T follicular helper cell (primary cell): ENCODE data around the gene NAA80.
"Not testable (repeated sequence)": the region's sequence is repeated elsewhere in the genome, so short reads cannot be mapped to it uniquely, and the experiment has no call there.

Experiments used
- DNase-seq: peaks from one replicate; pipeline ENCODE4 v3.0.0-alpha.2; 2020; ENCODE audit warnings: low read depth

NAA80 gene

DNA sequence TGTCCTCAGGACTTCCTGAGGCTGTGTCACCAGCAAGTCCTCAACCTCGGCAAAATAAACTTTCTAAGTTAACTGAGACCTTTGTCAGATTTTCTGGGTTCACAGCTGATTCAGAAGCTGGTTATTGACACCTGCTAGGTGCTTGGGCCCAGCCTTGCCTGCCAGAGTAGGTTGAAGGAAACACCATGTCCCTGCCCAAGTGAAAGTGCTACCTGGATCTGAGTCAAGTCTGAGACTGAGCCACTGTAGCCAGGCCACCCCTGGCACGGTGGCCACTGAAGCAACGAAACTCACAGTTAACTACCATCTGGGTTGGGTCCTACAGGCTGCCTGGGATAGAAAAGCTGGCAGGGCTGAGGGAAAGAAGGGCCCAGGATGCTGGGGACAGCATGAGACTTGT is 15.1 kb upstream of the NAA80 start:
- DNase-seq, result no peak

DNA sequence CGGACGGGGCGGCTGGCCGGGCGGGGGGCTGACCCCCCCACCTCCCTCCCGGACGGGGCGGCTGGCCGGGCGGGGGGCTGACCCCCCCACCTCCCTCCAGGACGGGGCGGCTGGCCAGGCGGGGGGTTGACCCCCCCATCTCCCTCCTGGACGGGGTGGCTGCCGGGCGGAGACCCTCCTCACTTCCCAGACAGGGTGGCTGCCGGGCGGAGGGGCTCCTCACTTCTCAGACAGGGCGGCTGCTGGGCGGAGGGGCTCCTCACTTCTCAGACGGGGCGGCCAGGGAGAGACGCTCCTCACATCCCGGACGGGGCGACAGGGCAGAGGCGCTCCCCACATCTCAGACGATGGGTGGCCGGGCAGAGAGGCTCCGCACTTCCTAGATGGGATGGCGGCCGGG is 12.8 kb upstream of the NAA80 start:
- not testable (repeated sequence) for DNase-seq

DNA sequence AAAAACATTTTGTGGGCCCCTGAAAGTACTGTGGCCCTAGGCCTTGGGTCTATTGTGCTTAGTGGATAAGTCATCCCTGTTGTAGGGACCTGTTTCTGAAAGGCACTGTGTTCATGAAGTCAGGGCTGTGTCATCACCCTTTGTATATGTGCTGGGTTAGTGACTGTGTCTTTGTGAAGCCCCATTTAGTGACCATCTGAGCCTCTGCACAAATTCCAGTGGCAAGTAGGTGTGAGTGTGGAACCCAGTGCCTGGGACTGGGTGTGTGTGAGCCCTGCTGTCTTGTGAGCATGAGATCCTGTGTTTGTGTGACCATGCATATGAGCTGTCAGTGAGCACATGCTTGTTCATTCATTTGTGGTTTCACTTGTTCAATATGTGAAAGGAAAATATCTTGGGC is 5.4 kb upstream of the NAA80 start:
- no peak for DNase-seq

DNA sequence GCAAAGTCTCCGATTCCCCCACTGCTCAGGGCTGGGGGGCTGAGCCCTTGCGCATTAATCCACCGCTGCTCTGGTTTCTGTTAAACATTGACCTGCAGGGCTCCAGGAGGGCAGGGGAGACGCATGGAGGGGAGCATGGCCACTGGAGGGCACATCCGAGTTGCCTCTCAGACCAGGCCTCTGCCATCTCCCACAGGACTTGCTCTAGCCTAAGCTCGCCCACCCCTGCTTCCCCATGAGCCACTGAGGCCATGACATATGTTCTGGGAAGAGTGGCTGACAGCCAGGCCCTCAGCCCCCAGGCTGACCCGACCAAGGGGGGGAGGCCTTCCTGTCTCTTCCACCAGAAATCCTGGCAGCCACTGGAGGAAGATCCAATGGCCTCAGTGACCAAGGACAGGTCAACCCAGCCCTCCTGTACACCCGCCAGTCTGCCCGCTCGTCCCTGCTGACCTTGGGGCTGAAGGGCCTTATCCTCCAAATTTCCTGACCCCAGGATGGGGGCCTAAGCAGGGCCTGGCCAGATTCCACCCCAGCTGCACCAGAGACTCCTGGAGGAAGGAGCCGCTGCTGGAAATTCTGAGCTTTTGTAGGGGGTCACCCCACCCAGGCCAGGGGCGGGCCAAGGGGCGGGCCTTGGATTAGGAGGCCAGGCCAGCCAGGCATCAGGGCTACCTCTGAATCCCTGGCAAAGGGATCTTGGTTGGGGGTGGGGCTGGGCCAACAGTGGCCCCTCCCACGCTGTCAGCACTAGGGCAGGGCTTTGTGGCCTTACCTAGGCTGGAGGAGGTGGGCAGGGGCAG is 4.0 kb upstream of the NAA80 start, which contains the start of gene HYAL1:
HYAL1 (minus strand) TSS at position 562 of the 803 bp plus-strand sequence. CDS start 618 bp downstream, outside the sequence.
- DNase-seq, result no peak

DNA sequence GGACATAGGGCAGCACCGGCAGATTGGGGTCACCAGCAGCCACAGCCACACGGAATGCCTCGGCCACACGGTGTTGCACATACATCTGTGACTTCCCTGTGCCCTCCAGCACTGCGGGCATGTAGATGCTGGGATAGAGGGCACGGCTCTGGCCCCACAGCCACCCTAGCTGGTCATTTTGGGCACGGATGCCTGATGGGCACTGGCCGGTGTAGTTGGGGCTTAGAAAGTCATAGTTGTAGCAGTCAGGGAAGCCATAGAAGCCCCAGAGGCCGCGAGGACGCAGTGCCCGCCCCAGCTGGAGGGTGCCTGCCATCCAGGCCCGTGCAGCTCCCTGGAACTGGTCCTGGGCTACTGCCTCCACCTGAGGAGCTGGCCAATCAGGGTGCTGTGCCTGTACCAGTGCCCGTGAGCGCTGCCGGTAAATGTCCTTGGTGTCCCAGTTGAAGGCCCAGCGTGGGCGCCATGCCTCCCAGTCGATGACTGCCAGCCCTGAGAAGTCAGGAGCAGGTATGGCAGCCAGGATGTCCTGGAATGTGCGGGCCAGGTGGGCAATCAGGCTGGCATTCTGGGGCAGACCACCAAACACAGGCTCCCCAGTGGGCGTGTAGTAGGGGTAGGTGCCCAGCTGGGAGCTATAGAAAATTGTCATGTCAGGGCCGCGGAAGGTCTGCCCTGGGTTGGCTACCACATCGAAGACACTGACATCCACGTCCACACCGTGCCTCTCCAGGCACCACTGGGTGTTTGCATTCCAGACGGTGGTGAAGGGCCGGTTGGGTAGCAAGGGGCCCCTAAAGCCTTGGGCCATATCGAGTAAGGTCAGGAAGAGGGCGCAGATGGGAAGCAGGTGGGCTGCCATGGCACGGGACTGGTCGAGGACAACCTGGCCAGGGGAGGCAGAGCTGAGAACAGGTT is 3.1 kb upstream of the NAA80 start:
- no peak for DNase-seq

DNA sequence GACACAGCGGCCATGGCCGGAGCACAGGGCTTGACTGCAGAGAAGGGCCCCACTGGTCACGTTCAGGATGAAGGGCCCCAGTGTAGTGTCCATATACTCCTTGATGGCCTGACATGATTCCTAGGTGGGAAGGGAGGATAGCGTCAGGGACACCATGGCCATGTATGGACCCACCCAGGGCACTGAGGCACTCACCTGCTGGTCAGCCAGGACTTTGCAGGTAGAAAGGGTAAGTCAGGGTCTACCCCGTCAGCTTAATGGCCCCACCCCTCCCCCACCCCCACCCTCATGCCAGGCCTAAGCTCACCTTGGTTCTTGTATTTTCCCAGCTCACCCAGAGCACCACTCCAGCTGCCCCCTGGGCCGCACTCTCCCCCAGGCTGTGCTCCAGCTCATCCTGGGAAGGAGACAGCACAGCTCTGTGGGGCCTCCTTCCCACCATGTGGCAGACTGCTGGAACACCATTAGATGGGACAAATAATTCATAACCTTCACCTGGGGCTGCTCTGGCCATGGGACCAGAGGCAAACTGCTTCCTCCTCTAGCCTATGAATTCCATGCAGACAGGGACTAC is 1.6 kb upstream of the NAA80 start:
- DNase-seq, result no peak

DNA sequence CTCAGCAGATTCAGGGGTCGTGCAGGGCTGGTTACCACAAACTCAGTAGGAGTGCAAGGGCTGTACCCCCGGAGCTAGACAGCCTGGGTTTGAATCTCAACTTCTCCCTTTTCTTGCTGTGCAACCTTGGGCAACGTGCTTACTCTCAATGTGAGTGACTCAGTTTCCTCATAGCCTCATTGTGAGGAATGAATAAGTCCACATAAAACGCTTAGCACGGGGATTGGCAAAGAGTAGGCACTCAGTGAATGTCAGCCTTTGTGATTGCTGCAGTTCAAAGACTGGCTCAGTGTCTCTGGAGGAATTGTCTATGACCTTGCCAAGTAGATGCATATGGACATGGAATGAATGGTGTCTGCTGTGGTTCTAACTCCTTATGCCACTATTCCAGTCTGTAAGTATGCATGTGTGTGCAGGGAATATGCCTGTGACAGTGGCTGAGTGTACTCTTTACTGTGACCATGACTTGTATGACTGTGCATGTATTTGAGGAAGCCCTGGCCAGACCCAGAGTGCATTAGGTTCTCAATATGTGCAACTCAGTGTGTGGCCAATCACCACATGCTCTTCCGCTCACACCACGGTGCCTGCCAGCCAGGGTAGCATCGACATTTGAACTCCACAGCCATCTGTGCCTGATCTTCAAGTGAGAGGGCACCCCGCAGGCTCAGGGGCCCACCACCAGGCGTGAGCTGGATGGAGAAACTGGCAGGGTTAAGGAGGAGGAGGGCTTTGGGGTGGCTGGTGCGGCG is 900 bp upstream of the NAA80 start:
- no peak for DNase-seq

DNA sequence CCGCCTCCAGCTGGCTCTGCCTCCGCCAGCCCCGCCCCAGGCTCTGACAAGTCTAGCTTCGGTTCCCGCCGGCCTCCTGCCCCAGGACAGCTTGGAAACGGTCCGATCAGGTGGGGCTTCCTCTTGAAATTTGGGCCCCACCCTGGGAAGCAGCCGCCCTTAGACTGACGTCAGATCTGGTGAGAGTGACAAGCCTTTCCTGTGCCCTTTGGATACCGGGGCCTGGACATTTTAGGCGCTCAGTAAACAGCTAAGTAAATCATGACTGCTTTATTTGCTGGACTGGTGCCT is 378 bp upstream of the NAA80 start:
- DNase-seq, result no peak

DNA sequence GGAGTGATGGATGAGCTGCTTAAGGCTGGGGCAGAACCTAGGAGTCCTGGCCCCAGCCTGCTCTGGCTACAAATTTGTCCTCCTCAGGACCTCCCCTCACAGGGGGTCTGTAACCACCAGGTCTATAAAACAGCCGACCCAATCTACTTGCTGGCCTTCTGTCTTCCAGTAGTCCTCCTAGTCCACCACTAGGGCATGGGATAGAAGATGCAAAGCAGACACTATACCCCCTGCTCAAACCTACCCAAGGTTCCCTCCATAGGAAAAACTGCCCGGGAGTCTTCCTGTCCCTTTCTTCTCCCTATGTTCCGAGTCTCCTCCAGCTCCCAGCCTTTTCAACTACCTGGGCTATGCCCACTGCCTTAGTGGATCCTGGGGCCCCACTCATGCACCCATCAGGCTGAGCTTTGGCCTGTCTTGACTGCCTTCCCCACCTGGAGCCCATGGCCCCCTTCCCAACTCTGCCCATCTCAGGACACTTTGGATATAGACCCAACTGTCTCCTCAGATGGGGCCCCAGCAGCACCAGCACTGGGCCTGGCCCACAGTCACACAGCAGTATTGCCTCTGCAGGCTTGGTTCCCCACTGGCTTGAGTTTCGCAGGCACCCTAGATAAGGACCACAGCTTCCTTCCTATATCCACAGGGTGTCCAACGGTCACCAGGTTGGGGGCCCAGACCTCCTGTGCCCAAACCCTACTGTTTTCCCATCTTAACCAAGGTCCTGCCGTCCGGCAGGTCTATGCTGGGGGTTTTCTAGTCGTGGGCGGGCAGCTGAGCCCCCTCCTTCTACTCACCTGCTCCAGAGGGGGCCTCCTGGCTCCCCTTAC is 1.1 kb downstream of the NAA80 start:
- DNase-seq, result no peak

DNA sequence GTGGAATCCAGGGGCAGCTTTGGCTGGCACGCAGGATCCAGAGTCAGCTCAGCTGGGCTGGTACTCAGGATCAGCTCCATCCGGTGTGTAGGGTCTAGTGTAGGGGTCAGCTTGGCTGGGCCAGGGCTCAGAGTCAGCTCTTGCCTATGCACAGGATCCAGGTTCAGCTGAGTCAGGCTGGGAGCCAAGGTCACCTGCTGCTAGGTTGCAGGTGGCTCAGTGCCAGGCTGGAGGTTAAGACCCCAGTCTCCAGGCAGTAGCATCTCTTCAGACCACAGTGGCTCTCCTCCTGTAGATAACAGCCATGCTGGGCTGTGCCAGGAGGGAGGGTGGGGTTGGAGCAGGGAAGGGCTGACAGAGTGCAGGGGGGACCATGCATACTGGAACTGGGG is 1.8 kb downstream of the NAA80 start:
- no peak for DNase-seq

DNA sequence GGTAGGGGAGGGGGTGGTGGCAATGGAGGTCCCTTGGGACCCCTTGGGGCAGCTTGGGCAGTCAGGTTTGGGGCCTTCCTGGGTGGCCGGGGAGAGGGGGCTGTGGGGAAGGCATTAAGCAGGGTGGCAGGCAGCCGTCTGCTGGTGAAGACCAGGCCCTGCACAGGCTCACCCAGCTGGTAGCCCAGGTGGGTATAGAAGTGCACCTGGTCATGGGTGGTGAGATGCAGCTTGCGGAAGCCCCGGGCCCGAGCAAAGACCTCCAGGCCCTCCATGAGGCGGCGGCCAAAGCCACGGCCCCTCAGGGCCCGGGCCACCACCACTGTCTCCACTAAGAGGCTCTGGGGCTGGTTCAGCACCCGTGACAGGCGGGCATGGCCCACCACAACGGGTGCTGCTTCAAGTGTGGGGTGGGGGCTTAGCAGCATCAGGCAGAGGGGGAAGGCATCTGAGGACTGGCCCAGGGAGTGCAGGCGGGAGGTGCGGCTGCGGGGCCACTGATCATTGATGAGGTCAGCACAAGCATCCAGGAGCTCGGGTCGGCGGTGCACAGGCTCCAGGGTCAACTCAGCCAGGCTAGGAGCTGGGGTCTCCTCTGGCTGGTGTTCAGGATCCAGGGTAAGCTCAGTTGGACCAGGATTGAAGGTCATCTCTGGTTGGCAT is 2.4 kb downstream of the NAA80 start:
- no peak for DNase-seq

DNA sequence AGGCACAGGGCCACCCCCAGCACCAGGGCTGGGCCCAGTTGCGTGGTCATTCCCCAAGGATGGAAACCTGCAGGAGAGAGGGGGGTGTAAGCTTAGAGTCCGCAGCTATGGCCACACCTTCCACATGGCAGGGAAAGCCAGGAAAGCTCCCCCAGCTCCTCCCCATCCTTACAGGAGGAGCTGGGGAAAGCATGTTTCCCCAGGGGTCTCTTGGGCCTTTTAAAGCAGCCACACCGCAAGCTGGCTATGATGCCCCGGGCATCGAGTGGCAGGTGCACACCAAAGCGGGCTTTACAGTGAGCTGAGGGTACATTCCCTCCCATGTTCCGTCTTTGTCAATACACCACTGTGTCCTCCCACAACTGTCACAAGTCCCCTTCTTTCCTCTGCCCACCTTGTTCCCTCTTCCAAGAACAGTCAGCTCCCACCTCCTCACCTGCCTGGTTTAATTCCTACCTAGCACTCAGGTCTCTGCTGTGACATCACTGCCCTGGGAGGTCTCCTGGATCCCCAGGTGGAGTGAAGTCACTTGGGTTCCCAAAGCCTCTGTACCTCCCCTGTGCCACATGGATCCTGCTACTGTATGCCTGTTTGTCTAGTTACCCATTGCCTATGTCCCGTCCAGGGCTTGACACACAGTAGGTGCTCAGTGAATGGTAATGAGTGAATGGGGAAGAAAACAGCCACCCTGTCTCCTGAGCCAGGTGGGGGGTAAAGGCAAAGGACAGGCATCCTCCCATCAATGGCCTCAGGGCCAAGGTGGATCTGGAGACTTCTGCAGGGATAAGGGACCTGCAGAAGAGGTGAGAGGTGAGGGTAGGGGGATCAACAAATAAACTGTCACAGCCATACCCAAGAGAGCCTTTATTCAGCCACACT is 3.4 kb downstream of the NAA80 start:
- DNase-seq, result no peak

DNA sequence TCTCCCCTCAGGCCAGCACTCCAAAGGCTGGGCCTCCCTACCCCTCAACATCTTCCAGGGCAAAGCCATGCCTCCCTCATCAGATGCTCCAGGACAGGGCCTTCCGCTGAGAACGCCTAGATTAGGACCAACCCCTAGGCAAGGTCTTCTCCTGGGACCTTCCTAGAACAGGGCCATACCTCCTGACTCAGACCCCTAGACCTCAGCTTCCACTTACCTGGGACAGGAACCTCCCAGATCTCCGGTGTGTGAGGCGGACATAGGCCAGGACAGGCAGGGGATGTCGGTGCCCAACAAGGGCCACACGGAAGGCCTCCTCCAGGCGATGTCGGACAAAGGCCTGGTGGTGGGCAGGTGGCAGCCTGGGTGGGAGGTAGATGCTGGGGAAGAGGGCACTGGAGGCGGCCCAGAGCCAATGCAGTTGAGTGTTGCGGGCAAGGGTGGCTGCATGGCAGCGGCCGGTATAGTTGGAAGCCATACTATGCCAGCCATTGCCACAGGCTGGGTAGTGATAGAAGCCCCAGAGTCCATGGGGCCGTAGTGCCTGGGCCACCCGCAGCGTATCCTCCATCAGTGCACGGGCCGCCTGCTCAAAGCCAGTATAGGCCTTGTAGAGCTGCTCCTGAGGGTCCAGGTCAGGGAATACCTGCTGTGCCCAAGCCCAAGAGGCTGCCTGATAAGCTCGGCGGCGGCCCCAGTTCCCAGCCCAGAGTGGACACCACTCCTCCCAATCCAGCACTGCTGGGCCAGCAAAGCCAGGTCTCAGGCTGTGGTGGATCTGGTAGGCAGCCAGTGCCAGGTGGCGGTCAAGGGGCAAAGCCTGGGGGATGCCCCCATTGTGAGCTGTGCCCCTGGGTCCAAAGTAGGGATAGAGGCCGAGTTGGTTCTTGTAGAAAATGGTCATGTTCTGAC is 4.5 kb downstream of the NAA80 start:
- DNase-seq, result no peak

DNA sequence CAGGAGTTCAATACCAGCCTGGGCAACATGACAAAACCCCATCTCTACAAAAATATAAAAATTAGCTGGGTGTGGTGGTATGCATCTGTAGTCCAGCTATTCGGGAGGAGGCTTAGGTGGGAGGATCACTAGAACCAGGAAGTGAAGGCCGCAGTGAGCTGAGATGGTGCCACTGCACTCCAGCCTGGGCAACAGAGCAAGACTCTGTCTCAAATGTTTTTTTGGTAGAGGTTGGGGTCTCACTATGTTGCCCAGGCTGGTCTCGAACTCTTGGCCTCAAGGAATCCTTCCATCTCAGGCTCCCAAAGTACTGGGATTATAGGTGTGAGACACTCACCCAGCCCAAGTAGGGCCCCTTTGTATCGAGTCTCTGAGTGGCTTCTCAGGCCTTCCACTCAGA is 5.1 kb downstream of the NAA80 start:
- no peak for DNase-seq

DNA sequence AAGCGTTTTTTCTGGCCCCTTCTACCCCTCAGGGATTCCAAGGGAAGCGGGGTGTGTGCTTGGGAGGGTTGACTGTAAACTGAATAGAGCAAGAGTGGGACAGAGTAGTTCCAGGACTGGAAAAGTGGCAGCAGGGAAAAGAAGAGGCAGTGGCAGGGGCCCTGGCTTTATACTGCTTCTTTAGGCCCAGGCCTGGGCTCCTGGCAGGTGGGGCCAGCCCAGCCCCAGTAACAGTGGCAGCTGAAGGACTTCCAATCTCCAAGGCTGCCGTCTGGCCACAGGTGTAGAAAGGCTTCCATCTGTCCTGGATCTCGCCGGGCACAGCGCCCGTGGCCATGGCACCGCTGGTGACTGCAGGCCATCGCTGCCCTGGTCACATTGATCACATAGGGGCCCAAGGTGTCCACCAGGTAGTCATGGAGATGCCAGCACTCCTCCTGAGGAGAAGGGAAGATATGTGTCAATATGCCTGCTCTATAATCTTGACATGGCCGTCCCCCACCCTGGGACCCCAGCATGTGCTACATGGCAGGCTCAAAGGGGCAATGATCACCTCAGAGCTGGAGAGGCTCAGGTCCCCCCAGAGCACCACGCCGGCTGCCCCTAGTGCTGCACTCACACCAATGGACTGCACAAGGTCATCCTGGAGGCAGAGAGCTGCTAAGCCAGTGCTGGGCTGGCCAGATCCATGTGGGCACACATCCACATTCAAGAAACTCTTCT is 6.0 kb downstream of the NAA80 start:
- no peak for DNase-seq

DNA sequence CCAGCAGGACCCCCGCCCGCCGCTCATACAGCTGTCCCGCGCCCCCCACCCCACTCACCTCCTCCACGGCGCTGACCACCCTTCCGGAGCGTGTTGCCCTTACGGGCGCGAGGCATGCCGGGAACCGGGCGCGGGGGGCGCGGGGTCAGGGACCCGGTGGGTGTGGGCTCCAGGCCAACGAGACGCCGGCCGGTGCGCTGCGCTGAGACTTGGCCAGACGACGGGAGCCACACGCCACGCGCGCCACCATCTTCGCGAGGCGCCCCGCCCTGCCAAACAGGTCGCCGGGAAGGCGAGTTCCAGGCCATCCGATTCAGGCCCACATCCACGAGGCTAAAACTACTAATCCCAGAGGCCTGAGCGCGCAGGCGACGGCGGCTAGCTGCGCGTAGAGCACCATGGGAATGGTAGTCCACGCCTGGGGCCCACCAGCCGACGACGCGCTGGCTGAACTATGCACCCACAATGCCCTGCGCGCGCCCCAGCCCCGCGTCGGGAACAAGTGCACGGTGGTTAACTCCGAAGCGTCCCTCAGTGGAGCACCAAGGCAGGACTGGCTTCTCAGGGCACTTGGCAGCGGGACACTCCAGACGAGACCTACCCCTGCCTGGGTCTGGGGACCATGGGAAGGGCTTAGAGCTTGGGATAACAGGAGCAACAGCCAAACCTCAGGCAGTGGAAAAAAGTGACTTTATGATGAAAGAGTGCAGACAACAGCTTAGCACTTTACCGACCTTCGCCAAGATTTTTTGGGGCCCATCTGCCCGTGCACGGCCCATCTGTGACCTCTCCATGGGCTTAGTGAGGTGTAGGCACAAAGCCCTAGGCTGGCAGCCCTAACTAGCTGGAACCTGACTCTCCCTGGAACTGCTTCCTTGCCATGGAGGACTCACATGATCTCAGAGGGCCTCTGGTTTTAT is 6.8 kb downstream of the NAA80 start, which contains the start of gene IFRD2:
IFRD2 (minus strand) TSS at position 271 of the 920 bp plus-strand sequence; CDS start at position 116, 155 bp downstream.
- peak; percentile 93 for DNase-seq
